ENCODE measurements around the gene ACOX2. TPM values are rescaled to one million over a fixed set of nuclear protein-coding genes. Genes with fewer than 3 reads are reported as not detected.

ACOX2 gene
- total and polyA plus RNA-seq, 2 of the 13 experiments (the other 11 are each of a cell fraction or from before 2014, with no cell fraction given), result 42.6 to 98.5 TPM

DNA sequence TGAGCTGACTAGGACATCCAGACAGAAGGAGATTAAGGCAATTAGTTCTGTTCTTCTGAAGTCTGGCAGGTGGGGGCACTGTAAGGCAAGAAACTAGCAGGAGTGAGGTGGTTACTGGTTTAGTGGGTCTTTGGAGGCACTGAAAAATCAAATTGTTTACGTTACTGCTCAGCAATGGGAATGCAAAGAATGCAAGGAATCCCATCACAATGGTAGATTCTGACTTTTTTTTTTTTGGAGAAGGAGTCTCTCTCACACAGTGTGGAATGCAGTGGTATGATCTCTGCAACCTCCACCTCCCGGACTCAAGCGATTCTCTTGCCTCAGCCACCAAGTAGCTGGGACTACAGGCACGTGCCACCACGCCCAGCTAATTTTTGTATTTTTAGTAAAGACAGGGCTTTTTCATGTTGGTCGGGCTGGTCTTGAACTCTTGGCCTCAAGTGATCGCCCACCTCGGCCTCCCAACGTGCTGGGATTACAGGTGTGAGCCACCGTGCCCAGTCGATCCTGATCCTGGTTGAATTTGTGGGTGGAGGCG is 23.9 kb upstream of the ACOX2 start (continued):
- TF ChIP-seq, protein P1, sequence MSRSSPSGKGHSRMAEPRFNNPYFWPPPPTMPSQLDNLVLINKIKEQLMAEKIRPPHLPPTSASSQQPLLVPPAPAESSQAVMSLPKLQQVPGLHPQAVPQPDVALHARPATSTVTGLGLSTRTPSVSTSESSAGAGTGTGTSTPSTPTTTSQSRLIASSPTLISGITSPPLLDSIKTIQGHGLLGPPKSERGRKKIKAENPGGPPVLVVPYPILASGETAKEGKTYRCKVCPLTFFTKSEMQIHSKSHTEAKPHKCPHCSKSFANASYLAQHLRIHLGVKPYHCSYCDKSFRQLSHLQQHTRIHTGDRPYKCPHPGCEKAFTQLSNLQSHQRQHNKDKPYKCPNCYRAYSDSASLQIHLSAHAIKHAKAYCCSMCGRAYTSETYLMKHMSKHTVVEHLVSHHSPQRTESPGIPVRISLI (CRISPR knock-in tag; IDR thresholded peaks at IDR 0.05; ENCODE audit: borderline replicate concordance), result peak; percentile 81; the same call in 1 of the 2 replicates
- TF ChIP-seq RAD21 (CRISPR knock-in tag; IDR thresholded peaks at IDR 0.05) (0 out of 2 replicates have a peak, but pooled peaks have one; percentile 18), ZC3H13 (CRISPR knock-in tag; IDR thresholded peaks at IDR 0.05) (no peak), TEAD3 (CRISPR knock-in tag; optimal IDR thresholded peaks at IDR 0.05; ENCODE audit: borderline replicate concordance) (peak; percentile 99), MTA1 (CRISPR knock-in tag; IDR thresholded peaks at IDR 0.05; ENCODE audit: borderline replicate concordance) (no peak)

DNA sequence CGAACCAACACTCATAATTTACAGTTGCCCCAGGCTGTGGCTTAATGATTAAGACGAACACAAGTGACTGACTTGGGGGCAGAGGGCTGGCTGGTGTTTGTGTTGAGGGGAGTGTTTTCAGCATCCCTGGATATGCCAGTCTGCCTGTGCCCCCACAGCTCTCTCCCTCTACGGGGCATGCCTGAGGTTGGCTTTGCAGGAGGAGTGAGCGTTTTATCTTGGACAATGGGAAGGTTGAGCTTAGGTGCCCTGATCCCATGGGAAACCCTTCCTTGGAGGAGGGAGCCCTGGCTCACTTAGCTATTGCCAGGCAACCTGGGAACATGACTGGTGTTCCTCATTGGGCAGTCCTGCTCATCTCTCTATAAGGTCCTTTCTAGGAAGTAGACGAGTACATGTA is 22.6 kb upstream of the ACOX2 start:
- TF ChIP-seq ZBTB1 (CRISPR knock-in tag; IDR thresholded peaks at IDR 0.05; ENCODE audit: borderline replicate concordance) (no peak), CCAR2 (optimal IDR thresholded peaks at IDR 0.05; ENCODE audit: low read depth, low read length) (no peak), RARG (CRISPR knock-in tag; IDR thresholded peaks at IDR 0.05; ENCODE audit: low read depth) (no peak), NFE2L1 (CRISPR knock-in tag; IDR thresholded peaks at IDR 0.05; ENCODE audit: borderline replicate concordance) (no peak), ZNF253 (CRISPR knock-in tag; IDR thresholded peaks at IDR 0.05; ENCODE audit: borderline replicate concordance) (no peak), TEAD2 (CRISPR knock-in tag; IDR thresholded peaks at IDR 0.05) (no peak), ZNF30 (CRISPR knock-in tag; IDR thresholded peaks at IDR 0.05) (no peak)
- TF ChIP-seq, protein P2, sequence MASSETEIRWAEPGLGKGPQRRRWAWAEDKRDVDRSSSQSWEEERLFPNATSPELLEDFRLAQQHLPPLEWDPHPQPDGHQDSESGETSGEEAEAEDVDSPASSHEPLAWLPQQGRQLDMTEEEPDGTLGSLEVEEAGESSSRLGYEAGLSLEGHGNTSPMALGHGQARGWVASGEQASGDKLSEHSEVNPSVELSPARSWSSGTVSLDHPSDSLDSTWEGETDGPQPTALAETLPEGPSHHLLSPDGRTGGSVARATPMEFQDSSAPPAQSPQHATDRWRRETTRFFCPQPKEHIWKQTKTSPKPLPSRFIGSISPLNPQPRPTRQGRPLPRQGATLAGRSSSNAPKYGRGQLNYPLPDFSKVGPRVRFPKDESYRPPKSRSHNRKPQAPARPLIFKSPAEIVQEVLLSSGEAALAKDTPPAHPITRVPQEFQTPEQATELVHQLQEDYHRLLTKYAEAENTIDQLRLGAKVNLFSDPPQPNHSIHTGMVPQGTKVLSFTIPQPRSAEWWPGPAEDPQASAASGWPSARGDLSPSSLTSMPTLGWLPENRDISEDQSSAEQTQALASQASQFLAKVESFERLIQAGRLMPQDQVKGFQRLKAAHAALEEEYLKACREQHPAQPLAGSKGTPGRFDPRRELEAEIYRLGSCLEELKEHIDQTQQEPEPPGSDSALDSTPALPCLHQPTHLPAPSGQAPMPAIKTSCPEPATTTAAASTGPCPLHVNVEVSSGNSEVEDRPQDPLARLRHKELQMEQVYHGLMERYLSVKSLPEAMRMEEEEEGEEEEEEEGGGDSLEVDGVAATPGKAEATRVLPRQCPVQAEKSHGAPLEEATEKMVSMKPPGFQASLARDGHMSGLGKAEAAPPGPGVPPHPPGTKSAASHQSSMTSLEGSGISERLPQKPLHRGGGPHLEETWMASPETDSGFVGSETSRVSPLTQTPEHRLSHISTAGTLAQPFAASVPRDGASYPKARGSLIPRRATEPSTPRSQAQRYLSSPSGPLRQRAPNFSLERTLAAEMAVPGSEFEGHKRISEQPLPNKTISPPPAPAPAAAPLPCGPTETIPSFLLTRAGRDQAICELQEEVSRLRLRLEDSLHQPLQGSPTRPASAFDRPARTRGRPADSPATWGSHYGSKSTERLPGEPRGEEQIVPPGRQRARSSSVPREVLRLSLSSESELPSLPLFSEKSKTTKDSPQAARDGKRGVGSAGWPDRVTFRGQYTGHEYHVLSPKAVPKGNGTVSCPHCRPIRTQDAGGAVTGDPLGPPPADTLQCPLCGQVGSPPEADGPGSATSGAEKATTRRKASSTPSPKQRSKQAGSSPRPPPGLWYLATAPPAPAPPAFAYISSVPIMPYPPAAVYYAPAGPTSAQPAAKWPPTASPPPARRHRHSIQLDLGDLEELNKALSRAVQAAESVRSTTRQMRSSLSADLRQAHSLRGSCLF (CRISPR knock-in tag; IDR thresholded peaks at IDR 0.05; ENCODE audit: borderline replicate concordance), result no peak
- TF ChIP-seq, protein P3, sequence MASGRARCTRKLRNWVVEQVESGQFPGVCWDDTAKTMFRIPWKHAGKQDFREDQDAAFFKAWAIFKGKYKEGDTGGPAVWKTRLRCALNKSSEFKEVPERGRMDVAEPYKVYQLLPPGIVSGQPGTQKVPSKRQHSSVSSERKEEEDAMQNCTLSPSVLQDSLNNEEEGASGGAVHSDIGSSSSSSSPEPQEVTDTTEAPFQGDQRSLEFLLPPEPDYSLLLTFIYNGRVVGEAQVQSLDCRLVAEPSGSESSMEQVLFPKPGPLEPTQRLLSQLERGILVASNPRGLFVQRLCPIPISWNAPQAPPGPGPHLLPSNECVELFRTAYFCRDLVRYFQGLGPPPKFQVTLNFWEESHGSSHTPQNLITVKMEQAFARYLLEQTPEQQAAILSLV (CRISPR knock-in tag; IDR thresholded peaks at IDR 0.05; ENCODE audit: borderline replicate concordance), result no peak
- H4K20me1 ChIP-seq (ENCODE audit: insufficient read depth, low read length), result no peaks in the 10 kb centered on the region
- no peak overlapping the region for H2AFZ ChIP-seq (ENCODE audit: low read length)
- H3K4me1 ChIP-seq (ENCODE audit: insufficient read depth, low read length), result peaks cover 59% of the 10 kb centered on the region
- no peaks in the 10 kb centered on the region for H3K79me2 ChIP-seq (ENCODE audit: insufficient read depth, low read length)
- CTCF ChIA-PET (ENCODE audit: low intra/inter-chr PET ratio, low total read pairs), result no interaction called here
- no peaks in the 10 kb centered on the region for H3K9me3 ChIP-seq (ENCODE audit: low read length)
- H3K9ac ChIP-seq (ENCODE audit: insufficient read depth, low read depth, low read length), result no peak overlapping the region
- no peak overlapping the region for H3K4me3 ChIP-seq (replicated peaks in 1 of 3; ENCODE audit: insufficient read depth in 1 of 3, low read depth in 2 of 3, low read length in 3 of 3)
- intact Hi-C loops (cut with micrococcal nuclease; ENCODE audit: unreplicated experiment), result no loop called here
- no peak for FAIRE-seq
- no peak for DNase-seq (ENCODE audit: low spot score)
- ATAC-seq, result no peak
- no TSS peak for BruUV-seq (replicated peaks)
- 94% methylated on average over 5 of the region's 5 CpGs for WGBS (ENCODE audit: low lambda C conversion rate)
- in situ Hi-C loops (cut with HindIII; ENCODE audit: extremely low pct_ligation_motif_present, low pct_unique_long_range_greater_than_20kb), result no loop called here
- H3K27ac ChIP-seq (ENCODE audit: extremely low read length, insufficient read depth, low read length), result no peak overlapping the region
- no peaks in the 10 kb centered on the region for H3K27me3 ChIP-seq (ENCODE audit: control insufficient read depth in 1 of 2, insufficient read depth in 2 of 2, low read length in 2 of 2)
- H3K36me3 ChIP-seq (replicated peaks in 1 of 2; ENCODE audit: control insufficient read depth in 1 of 2, insufficient read depth in 2 of 2, low read length in 2 of 2), result no peaks in the 10 kb centered on the region
- H3K4me2 ChIP-seq (ENCODE audit: low read depth, low read length), result no peak overlapping the region
- POLR2A ChIA-PET, result interaction anchor here (0.7 to 6.4 kb wide), 2 partner anchors 23 to 43 kb away, joined by 3 to 76 read pairs; partner anchors contain the start of gene ACOX2
